Ecto neural progenitor cell (in vitro differentiated cells): ENCODE measurements around the gene PHF21A.
A peak's percentile ranks its signal among the peaks of the same experiment; 100 is the strongest.

Experiments used
- DNase-seq: peaks from one replicate; pipeline ENCODE4 v3.0.0-alpha.2; 2018; ENCODE audit warnings: low spot score

Gene PHF21A

DNA sequence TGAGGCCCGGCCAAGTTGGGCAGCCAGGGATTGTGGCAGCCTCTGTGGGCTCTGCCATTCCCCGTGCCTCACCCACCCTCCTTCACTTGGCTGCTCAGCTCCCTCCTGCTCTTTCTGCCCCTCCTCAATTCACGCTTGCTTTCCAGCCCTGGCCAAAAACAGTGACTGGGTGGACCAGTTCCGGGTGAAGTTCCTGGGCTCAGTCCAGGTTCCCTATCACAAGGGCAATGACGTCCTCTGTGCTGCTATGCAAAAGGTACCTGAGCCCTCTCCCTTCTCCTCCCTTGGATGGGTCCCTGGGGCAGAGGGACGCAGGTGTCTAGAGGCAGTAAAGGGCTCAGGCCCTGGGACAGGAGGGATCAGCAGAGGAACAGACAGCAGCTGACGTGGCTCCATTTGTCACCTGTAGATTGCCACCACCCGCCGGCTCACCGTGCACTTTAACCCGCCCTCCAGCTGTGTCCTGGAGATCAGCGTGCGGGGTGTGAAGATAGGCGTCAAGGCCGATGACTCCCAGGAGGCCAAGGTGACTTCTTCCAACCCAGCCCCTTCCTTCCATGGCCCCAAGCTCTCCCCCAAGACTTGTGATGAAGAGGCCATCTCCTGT, 216.8 kb downstream of the PHF21A start:
- no peak for DNase-seq

DNA sequence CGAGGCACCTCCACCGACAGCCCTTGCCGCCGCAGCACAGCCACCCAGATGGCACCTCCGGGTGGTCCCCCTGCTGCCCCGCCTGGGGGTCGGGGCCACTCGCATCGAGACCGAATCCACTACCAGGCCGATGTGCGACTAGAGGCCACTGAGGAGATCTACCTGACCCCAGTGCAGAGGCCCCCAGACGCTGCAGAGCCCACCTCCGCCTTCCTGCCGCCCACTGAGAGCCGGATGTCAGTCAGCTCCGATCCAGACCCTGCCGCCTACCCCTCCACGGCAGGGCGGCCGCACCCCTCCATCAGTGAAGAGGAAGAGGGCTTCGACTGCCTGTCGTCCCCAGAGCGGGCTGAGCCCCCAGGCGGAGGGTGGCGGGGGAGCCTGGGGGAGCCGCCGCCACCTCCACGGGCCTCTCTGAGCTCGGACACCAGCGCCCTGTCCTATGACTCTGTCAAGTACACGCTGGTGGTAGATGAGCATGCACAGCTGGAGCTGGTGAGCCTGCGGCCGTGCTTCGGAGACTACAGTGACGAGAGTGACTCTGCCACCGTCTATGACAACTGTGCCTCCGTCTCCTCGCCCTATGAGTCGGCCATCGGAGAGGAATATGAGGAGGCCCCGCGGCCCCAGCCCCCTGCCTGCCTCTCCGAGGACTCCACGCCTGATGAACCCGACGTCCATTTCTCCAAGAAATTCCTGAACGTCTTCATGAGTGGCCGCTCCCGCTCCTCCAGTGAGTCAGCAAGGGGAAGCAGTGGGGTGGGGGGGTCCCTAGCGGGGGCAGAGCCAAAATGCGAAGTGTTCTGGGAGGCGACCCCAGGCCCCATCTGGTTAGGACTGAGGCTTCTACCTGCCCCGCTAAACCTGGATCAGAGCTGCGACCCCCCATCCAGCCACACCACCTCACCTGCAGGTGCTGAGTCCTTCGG, 218.5 kb downstream of the PHF21A start:
- DNase-seq, result no peak

DNA sequence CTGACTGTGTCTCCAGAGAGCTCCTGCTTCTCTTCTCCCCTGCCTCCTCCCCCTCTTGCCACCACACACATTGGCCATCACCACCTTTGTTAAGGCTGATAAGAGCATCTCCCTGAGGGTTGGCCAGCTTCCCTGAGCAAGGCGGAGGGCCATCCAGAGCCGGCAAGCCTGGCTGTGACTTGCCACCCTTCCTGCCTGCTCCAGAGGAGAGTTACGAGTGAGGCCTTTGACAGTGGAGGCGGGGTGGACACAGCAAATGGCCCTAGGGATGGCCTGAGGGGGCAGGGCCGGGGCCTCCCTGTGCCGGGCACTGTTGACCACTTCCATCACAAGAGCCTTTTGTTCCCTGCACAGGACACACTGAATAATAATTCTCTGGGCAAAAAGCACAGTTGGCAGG, 219.6 kb downstream of the PHF21A start:
- no peak for DNase-seq

DNA sequence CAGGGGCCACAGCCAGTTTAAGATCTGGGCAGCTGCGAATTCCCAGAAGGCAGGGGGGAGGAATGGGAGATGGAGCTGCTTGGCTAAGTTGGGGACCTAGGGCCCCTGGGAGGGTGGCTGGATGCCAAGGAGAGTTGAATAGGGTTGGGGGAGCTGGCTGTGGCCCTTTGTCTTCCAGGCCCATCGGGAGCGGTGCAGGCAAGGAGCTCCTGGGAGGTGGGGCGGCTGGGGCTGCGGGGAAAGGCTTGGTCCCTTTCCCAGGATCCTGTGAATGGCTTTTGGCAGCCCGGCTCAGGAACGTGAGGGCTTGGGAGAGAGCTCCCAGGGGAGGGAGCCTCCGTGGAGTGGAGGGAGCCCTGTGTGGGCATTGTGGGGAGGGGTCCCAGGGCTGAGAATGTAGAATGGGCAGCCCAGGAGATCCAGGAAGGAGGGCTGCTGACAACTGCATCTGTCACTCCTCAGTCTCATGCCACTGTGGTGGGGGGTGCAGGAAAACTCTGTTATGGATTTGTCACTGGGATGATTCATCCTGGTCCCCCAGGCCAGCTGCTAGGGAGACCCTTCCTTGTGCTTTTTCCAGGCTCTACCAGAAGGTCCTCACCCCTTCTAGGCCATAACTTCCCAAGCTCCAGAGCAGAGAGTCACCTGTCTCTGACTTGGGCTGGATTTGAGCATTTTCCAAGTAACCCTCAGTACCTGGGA, 220.2 kb downstream of the PHF21A start:
- DNase-seq, result no peak

DNA sequence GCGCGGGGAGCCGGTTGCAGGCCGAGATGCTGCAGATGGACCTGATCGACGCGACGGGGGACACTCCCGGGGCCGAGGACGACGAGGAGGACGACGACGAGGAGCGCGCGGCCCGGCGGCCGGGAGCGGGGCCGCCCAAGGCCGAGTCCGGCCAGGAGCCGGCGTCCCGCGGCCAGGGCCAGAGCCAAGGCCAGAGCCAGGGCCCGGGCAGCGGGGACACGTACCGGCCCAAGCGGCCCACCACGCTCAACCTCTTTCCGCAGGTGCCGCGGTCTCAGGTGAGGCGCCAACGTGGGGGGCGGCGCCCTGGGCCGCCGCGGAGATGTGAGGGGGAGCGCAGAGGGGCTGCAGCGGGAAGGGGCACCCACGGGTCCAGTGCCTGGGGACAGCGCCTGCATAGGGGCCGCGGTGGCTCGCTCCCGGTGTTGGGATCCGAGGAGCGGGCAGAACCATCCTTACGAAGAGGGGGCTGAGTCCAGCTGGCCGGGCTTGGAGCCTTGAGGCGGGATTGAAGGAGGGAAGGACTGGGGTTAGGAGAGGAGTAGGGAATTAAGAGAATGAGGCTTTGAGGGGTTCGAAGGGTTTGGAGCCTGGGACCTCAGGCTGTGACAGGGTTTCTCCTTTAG, 221.0 kb downstream of the PHF21A start:
- DNase-seq, result peak; percentile 63

DNA sequence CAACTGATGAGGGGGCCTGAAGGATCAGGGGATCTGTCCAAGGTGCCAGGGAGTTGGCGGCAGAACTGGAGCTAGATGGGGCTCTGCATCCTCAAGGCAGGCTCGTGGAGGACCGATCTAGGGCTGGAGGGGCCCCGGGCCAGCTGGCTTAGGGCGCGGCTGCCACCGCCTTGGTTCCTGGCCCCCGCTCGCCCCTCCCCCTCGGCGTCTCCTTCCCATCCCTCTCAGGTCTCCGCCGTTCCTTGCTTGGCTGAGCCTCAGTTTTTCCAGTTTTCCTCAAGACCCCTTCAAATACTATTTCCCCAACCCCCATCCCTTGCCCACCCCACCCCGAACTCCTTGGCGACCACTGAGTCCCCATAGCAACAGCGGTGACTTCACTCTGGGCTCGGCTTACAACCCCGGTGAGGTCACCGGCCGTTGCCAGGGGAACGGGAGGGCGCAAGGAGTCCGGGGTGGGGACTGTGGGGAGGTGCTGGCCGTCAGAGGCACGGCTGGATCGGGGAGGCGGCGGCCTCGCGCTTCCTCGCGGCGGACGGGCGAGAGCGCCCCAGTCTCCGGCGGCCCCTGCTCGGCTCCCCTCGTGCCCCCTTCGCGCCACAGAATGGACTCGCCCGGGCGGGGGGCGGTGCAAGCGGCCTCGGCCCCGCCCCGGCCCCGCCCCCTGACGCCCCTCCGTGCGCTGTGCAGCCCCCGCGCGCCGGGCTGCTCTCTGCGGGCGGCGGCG, 221.6 kb downstream of the PHF21A start:
- peak; percentile 96 for DNase-seq

DNA sequence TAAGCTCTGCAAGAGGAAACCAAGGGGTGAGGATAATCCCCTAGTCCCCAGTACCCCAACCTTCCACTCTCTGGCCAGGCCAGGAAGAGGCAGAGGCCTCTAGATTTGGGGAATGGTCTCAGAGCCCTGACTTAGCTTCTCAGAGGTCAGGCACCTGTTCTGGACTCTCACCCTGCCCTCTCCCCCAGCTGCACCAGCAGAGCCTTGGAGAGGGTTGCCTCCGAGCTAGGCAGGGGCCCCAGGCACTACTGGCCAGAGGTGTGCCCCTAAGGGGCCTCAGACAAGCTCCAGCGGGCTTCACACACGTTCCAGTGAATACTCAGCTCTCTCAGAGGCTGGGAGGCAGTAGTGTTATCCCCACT, 222.2 kb downstream of the PHF21A start:
- DNase-seq, result no peak

DNA sequence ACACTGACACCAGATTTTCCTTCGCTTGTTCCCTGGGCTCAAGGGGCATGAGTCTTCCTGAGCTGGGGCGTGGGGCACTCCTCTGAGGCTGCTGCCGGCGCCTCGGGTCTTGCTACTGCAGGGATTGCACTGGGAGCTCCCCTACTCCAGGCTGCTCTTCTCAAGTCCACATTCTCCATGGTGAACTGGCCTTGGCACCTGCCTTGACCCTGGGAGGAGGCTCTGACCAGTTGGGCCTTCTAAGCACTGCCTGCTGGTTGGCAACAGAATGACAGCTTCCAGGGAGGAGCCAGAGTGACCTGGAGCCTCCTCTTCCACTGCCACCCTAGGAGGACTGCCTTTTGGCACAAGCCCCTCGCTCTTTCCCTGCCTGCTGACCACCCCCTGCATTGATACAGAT, 223.7 kb downstream of the PHF21A start:
- no peak for DNase-seq

DNA sequence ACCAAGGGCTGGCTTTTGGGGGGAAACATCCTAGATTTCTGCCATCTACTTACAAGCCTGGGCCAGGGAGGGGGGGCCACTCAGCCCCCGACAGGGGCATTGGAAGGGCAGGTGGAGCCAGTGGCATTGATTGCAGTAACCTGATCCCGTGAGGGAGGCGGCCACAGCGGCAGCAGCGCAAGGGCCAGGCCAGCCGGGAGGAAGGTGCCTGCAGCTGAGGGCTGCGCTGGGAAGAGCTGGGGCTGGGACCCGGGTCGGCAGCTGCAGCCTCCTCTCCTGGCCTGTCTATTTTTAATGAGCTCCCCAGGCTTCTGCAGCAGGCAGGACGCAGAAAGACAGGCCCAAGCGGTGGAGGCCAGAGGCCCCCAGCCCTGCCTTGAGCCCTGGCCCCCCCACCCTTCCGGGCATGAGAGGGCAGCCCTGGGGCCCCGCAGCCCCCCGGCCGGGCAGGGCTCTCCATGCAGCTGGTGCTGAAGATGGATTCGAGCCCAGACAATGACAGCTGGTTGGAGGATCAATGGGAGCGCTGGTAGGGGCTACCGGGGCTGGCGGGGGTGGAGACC, 224.8 kb downstream of the PHF21A start:
- peak; percentile 80 for DNase-seq

DNA sequence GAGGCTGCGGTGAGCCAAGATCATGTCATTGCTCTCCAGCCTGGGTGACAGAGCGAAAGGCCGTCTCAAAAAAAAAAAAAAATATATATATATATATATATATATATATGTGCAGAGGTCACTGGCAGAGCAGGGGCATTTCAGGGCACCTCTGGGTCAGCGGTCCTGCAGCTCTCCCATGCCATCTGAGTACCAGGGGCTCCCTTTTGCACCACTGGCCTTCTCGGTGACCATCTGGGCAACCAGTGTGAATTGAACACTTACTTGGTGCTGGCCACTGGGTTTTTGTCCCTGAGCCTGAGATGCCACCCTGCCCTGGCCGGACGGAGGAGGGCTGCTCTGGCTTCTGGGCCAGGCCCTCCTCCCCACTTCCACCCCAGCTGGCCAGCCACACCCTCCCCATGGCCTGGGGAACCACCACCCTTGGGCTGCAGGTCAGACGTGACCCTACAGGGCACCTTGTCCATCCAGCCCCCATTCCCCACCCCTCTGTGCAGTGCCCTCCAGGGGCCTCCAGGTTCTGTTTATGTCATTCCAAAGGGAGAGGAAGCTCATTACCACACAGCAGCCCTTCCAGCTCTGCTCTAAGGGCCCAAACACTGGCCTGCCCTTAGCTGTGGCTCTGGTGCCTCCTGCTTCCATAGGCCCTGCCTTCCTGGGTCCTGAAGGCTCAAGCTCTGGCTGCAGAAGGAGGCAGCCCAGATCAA, 225.5 kb downstream of the PHF21A start:
- no peak for DNase-seq

DNA sequence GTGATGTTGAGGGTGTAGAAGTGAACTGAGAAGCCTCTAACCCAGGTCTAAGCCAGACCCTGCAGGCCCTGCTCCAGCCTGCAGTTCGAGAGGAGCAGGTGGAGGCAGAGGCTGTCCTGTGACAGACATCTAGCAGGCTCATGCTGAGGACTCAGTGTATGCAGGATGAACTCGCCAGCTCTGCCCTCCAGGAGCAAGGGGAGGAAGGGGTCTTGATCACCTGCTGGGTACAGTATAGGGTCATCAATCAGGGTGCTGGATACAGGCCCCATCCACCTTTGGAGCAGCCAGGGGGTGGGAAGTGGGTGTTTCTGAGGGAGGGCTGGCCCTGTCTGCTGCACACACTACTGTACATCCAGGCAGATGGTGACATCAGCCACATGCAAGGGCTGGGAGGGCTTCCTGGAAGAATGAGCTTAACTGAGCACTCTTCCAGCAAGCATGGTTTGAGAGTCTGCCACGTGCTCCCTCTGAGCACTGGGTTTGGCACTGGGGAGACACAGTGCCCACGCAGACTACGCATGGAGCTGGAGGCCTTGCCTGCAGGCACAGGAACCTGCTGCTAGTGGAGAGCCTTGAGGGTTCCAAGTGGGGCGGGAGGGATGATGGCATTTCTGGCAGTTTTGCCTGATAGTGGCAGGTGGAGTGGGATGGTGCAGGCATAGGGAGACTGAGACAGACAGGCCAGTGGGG, 226.6 kb downstream of the PHF21A start:
- no peak for DNase-seq

DNA sequence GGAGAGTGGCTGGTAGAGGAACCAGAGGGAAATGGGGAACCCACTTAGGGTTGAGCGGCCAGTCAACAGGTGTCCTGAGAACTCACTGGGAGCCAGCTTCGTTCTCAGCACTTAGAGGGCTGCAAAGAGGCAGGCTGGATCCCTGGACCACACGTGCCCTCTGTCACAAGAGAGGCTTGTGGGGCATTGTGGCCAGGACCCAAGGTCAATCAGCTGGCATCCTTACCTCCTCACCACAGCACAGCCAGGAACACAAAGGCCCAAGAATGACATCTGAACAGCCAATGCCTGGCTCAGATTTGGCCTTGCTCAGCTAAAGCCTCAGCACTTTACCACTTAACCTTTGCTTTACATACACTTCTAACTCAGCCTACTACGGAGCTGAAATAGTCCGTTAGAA, 228.4 kb downstream of the PHF21A start:
- no peak for DNase-seq

DNA sequence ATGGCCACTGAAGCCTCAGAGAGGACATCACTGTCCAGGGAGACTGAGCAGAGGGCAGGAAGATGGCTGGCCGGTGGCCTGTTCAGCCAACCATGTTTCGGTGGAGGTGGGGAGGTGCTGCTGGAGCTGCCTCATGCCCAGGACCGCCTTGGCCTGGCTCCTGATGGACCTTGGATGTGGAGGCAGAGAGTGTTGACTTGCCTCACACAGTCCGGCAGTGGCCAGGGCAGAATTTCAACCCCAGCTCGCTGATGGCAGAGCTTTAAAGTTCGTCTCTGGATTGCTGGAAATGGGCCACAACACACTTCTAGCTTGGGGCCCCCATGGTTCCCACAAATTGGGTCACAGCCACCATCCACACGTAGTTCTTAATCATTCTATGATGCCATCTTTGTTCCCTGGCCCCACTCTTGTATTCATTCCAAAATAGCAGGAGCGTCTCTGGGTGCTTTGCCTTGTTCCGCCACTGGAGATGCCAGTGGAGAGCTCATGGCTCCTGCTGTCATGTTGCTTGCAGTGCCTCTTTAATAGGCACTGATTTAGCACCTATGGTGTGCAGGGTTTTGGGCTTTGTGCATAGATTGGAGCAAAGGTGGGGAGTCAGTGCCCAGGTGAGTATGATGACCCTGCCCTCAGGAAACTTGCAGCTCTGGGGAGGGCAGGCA, 230.2 kb downstream of the PHF21A start:
- no peak for DNase-seq

DNA sequence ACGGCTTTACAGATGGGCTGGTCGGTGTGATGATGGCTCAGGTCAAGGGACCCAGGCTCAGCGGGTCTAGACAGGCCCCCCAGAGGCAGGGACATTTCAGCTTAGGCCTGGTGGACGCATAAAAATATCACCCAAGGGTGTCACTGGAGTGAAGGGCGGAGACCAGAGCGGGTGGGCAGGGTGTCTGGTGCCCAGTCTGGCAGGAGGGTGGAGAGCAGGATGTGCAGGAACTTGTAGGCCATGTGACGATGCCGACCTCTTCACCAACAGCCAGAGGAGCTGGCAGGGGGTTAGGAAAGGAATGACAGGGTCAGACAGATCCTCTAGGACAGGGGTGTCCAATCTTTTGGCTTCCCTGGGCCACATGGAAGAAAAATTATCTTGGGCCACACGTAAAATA, 231.3 kb downstream of the PHF21A start:
- DNase-seq, result no peak

DNA sequence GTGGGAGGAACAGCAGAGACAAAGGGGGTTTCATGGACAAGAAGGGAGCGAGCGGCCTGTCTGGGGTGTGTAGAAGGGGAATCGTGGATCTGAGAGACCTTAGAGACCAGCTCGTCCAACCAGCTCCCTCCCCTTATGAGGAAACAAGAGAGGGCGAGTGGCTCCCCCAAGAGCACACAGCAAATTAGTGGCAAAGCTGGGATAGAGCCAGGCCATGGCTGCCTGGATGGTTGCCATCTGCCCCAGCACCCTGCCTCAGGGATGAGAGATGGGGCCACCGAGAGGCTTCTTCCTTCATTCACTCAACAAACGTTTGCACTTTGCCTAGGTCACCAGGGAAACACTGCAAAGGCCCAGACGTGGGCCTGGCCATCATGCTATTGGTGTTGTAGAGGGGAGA, 231.7 kb downstream of the PHF21A start:
- no peak for DNase-seq

DNA sequence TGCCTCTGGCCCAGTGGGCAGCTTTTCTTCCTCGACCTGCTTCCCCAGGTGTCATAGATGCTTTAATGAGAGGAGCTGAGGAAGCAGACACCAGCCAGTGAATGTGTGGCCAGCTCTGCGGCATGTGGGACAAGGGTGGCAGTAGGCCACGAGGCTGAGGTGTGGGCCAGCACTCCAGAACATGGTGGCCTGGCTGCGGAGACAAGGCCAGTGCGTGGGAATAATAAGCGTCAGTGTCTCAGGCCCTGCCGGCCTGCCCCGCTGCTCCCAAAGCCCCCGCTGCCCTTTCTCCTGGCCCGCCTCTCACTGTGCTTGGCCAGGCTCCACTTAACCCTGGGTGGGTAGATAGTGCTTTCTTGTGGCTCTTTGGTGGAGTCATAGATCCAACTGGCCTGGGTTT, 233.7 kb downstream of the PHF21A start:
- no peak for DNase-seq

DNA sequence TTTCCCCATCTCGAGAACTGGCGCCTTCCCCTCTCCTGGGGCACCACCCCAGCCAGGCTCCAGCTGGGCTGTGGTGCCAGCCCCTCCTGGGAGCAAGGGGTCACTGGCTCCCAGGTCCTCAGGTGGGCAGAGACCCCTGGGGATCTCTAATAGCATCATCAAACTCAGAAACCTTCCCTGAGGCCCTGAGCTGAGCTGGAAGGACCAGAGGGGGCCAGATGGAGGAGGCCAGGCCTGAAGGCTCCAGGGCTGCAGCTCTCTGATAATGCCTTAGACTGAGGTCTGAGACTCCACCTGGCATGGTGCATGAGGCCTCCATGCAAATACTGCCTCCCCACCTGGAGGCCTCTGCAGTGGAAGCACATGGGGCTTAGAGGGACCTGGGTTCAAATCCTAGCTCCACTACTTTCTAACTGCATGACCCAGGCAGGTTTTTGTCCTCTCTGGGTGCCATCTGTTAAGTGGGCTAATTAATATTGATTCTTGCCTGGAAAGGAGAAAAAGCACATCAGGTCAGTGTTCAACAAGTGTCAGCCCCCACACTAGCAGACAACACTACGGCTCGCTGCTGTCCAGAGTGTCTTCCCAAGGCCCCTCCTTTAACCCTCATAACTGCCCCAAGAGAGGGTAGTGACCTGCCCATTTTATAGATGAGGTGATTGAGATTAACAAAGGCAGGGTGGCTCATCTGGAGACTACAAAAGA, 234.3 kb downstream of the PHF21A start:
- DNase-seq, result no peak

DNA sequence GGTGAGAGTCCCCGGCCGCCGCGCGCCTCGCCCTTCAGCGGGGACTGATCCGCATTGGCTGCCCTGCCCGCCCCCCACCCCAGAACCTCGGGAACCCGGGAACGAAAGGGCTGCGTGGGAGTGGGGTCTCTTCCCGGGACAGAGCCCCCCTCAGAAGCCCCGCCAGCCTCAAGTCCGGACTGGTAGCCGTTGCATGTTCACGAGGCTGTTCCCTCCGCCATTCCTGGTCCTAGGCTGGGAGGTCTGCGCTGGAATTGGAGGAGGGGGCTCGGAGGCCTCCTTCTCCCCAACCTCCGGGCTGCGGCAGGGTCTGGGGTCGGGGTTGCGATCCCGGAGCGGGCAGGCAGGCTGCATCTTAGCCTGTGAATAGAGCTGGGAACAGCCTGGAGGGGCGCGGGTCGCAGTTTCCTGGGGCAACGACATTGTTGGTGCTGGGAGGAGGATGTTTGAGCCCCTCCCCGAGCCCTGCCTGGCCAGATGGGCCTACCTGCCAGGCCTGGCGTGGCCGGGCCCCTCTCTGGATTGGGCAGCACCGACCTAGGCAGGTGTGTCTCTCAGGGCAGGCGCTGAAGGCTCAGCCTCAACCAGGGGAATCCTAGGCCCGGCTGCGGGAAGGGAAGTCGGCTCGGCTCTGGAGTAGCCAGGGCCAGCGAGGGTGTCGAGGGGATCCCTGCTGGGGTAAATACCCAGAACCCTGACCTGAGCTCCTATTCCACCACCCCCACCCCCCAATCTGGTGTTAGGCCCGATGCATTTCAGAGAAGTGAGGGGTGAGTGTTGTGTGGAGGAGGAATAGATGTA, 235.1 kb downstream of the PHF21A start:
- DNase-seq, result peak; percentile 60
